Sigmoid colon (tissue), 7 donors: ENCODE data around the gene RETREG1. TPM values are rescaled to one million over a fixed set of nuclear protein-coding genes. Genes with fewer than 3 reads are reported as not detected.

ENCODE experiments used
- DNase-seq: peaks from one replicate; pipeline ENCODE4 v3.0.0-alpha.2; 2019
- H3K27ac ChIP-seq, 4 donors: fragments of 200-600 bp; sonication (generic); one replicate each; pipeline ENCODE4 v1.5.1; 2016 to 2019; ENCODE audit warnings: mild to moderate bottlenecking in 1 of 4
- H3K27me3 ChIP-seq, 3 donors: fragments of 200-600 bp; sonication (generic); one replicate each; pipeline ENCODE4 v1.5.1; 2019; ENCODE audit warnings: mild to moderate bottlenecking in 1 of 3
- H3K36me3 ChIP-seq, 4 donors: fragments of 200-600 bp; sonication (generic); one replicate each; pipeline ENCODE4 v1.5.1; 2016 to 2019
- H3K4me1 ChIP-seq, 4 donors: fragments of 200-600 bp; sonication (generic); one replicate each; pipeline ENCODE4 v1.5.1; 2017 to 2019
- H3K4me3 ChIP-seq, 4 donors: fragments of 200-600 bp; sonication (generic); one replicate each; pipeline ENCODE4 v1.5.1; 2017 to 2019; ENCODE audit warnings: mild to moderate bottlenecking in 2 of 4, moderate library complexity in 1 of 4
- H3K9me3 ChIP-seq, 4 donors: fragments of 200-600 bp in 3 of 4; sonication (generic) in 3 of 4; one replicate each; pipeline versions ENCODE4 v1.5.1 to v1.6.1; 2013 to 2019
- CTCF ChIP-seq, 4 experiments: fragments of 450-650 bp in 3 of 4; fragments of 200-600 bp in 1 of 4; IDR thresholded peaks; one replicate each; pipeline ENCODE4 v1.5.1; 2016 to 2019; ENCODE audit warnings: antibody characterized with exemption in 4 of 4, mild to moderate bottlenecking in 3 of 4, moderate library complexity in 2 of 4
- EP300 ChIP-seq, 4 donors: sonication (generic); formaldehyde crosslinking; IDR thresholded peaks; one replicate each; pipeline ENCODE4 v1.6.1; 2017; ENCODE audit warnings: antibody characterized with exemption in 4 of 4
- POLR2A ChIP-seq, 2 donors: fragments of 450-650 bp; IDR thresholded peaks; one replicate each; pipeline ENCODE4 v1.6.1; 2016; ENCODE audit warnings: antibody characterized with exemption in 2 of 2, mild to moderate bottlenecking in 2 of 2, moderate library complexity in 2 of 2
- POLR2AphosphoS5 ChIP-seq, 4 donors: sonication (generic); formaldehyde crosslinking; IDR thresholded peaks; one replicate each; pipeline ENCODE4 v1.6.1; 2017; ENCODE audit warnings: antibody characterized with exemption in 4 of 4
- WGBS, 2 donors: extraction: QIAGEN DNeasy Blood & Tissue Kit; methylation state at CpG; one replicate each; pipeline ENCODE4 v1.1.7; 2013; 5-methylcytosine and 5-hydroxymethylcytosine counted together
- intact Hi-C: fragments of 100-400 bp; cut with DNase I; formaldehyde crosslinking; loops from one replicate; pipeline ENCODE4 v1.15.1; 2023
- polyA plus RNA-seq, 3 donors: library from polyadenylated mRNA; stranded (reverse); fragments of 200-250 nt; gene quantifications; one replicate each; pipeline ENCODE4 v1.2.3, GENCODE V29; 2013
- total RNA-seq, 4 donors: library from RNA; depleted of rRNA; stranded (reverse); fragments of >200 nt; gene quantifications; one replicate each; pipeline ENCODE4 v1.1.0, GENCODE V29; 2016
- donor health status: healthy with polysubstance abuse.
- donor health status: Bipolar disorder and iron deficiency.
- donor health status: healthy.

The RETREG1 gene
- total and polyA plus RNA-seq, 7 donors = 10.8 to 21.2 (median 14.6) TPM

- 50 to 73% methylated on average over 10 of the region's 10 CpGs for WGBS, 2 donors
- TF ChIP-seq POLR2AphosphoS5 (IDR thresholded peaks at IDR 0.05) = no peak
- no peak for TF ChIP-seq POLR2A (IDR thresholded peaks at IDR 0.05)
- no peak for TF ChIP-seq CTCF (IDR thresholded peaks at IDR 0.05)
- TF ChIP-seq EP300 (IDR thresholded peaks at IDR 0.05) = no peak
- Histone ChIP-seq H3K4me3 (no peak overlapping the region), H3K36me3 (no peaks in the 10 kb centered on the region), H3K4me1 (peaks cover 0 to 8% (median 0%) of the 10 kb centered on the region in 4 donors), H3K9me3 (peaks cover 0 to 2% (median 0%) of the 10 kb centered on the region in 4 donors), H3K27ac (no peak overlapping the region), H3K27me3 (no peaks in the 10 kb centered on the region)
- DNase-seq = no peak
- intact Hi-C loops = no loop called here
Observed at GRCh38 chr5:16588434-16589214, 28.2 kb downstream of the RETREG1 start.

- H3K27ac ChIP-seq = no peak overlapping the region
- peaks cover 0 to 1% (median 0%) of the 10 kb centered on the region in 4 donors for H3K4me1 ChIP-seq
- H3K27me3 ChIP-seq = no peaks in the 10 kb centered on the region
- 74 to 85% methylated on average over 3 of the region's 3 CpGs for WGBS, 2 donors
- TF ChIP-seq EP300 (IDR thresholded peaks at IDR 0.05) (no peak), CTCF (IDR thresholded peaks at IDR 0.05) (no peak), POLR2AphosphoS5 (IDR thresholded peaks at IDR 0.05) (no peak), POLR2A (IDR thresholded peaks at IDR 0.05) (no peak)
- H3K36me3 ChIP-seq = no peaks in the 10 kb centered on the region
- no peak overlapping the region for H3K4me3 ChIP-seq
- intact Hi-C loops = no loop called here
- peaks cover 0 to 2% (median 0%) of the 10 kb centered on the region in 4 donors for H3K9me3 ChIP-seq
- no peak for DNase-seq
Observed at GRCh38 chr5:16586556-16586955, 30.2 kb downstream of the RETREG1 start.

DNA sequence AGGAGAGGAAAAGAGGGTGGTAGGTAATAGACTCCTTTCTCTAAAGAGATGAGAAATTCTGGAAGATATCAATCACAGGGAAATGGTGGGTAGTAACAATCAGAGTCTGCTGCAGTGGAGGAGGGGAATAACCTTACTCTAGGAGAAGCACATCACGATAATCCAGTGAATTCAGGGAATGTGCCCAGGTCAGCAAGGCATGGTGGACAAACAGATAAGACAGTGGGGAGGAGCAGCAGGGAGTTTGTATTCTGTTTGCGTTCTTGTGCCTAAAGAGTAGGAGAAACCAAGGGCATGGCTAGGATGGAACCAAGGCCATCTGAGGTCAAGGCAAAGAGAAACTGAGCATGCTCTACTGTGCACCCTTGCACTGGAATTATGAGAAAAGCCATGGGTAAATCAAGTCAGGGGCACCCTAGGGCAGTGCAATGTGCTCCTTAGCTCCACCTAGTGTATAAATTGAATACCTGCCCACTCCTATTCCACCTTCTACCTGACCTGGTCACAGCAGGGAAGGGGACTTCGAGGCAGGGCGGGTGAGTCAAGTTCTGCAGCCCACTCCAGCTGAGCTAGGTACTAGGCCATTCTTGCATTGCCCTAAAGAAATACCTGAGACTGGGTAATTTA lies 31.6 kb downstream of the RETREG1 start:
- Histone ChIP-seq H3K36me3 (no peaks in the 10 kb centered on the region), H3K4me1 (peaks cover 0 to 9% (median 4%) of the 10 kb centered on the region in 4 donors), H3K4me3 (no peak overlapping the region), H3K27ac (no peak overlapping the region), H3K27me3 (no peaks in the 10 kb centered on the region), H3K9me3 (peaks cover 0 to 2% (median 0%) of the 10 kb centered on the region in 4 donors)
- intact Hi-C loops = no loop called here
- WGBS, 2 donors = 52 to 82% methylated on average over 4 of the region's 4 CpGs
- TF ChIP-seq EP300 (IDR thresholded peaks at IDR 0.05) = no peak
- TF ChIP-seq POLR2A (IDR thresholded peaks at IDR 0.05) = no peak
- TF ChIP-seq POLR2AphosphoS5 (IDR thresholded peaks at IDR 0.05) = no peak
- peak in 1 of 4 experiments; percentile 11 for TF ChIP-seq CTCF (IDR thresholded peaks at IDR 0.05)
- DNase-seq = no peak

- H3K4me3 ChIP-seq = no peak overlapping the region
- WGBS, 2 donors = 77 to 85% methylated on average over 4 of the region's 4 CpGs
- peaks cover 0 to 25% (median 13%) of the 10 kb centered on the region in 4 donors for H3K4me1 ChIP-seq
- no peaks in the 10 kb centered on the region for H3K36me3 ChIP-seq
- DNase-seq = no peak
- no peak overlapping the region for H3K27ac ChIP-seq
- H3K9me3 ChIP-seq = peaks cover 0 to 2% (median 0%) of the 10 kb centered on the region in 4 donors
- no peaks in the 10 kb centered on the region for H3K27me3 ChIP-seq
- intact Hi-C loops = no loop called here
- no peak for TF ChIP-seq EP300 (IDR thresholded peaks at IDR 0.05)
Observed at GRCh38 chr5:16582081-16582480, 34.7 kb downstream of the RETREG1 start.

DNA sequence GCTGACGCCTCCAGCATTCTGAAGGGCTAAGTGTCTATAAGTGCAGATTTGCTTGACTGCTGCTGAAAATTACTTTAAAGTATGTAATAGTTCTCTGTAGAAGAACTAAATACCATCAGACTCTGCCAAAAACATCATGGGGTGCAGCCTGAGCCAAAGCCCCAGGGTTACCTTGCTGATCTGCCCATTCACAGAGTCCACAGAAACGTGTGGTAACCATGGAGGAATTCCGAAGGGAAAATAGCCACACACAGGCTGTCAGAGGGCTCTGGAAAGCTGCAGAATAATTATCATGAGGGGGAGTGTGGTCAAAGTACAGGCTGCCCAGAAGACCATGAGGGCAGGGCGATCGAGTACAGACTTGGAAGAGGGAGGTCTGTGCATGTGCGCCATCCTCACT lies 36.4 kb downstream of the RETREG1 start:
- Histone ChIP-seq H3K4me1 (peaks cover 0 to 29% (median 15%) of the 10 kb centered on the region in 4 donors), H3K27ac (no peak overlapping the region), H3K4me3 (no peak overlapping the region), H3K36me3 (no peaks in the 10 kb centered on the region), H3K9me3 (no peaks in the 10 kb centered on the region), H3K27me3 (no peaks in the 10 kb centered on the region)
- DNase-seq = no peak
- 91 to 94% methylated on average over 6 of the region's 6 CpGs for WGBS, 2 donors
- TF ChIP-seq EP300 (IDR thresholded peaks at IDR 0.05) (no peak), POLR2A (IDR thresholded peaks at IDR 0.05) (no peak), POLR2AphosphoS5 (IDR thresholded peaks at IDR 0.05) (no peak), CTCF (IDR thresholded peaks at IDR 0.05) (no peak)
- intact Hi-C loops = no loop called here
